Measurements from ENCODE around the gene C2CD2. TPM values are rescaled to one million over a fixed set of nuclear protein-coding genes. Genes with fewer than 3 reads are reported as not detected.

Gene C2CD2
- total RNA-seq, 1 donor from 2014 or later: 5.8 TPM

DNA sequence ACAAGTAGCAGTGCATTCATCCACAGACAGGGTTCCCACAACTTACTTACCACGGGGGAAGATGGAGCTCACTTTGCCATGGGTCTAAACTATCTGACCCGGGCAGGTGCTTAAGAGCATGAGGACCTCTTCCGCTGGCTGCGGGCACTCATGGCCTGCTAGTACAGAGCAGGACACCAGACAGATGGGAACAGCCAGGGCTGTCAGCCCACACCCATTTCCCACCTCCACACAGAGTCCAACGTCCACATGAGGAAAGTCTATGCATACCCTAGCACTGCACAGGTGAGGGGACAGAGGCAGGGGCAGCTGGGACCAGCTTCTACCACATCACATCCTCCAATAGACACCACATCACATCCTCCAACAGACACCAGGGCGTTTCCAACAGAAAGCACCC lies 38.9 kb downstream of the C2CD2 start:
- intact Hi-C loops (cut with micrococcal nuclease): no loop called here

DNA sequence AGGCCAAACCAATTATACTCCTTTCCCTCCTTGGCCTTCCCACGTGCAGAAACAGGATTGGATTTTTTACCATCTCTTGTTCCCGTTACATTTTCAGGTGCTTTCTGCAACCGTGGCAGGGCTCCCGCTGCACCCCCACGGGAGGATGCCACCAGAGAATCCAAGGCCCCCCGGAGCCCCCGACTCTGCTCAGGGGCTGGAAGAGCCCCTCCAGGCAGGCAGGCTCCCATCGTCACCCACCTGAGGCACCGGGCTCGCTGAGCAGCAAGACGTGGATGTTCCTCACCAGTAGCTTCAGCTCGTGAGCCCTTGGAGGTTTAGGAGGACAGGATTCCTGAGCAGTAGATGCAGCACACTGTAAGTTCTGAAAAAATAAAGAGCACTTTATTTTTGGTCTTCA lies 39.5 kb downstream of the C2CD2 start:
- intact Hi-C loops (cut with micrococcal nuclease): no loop called here

DNA sequence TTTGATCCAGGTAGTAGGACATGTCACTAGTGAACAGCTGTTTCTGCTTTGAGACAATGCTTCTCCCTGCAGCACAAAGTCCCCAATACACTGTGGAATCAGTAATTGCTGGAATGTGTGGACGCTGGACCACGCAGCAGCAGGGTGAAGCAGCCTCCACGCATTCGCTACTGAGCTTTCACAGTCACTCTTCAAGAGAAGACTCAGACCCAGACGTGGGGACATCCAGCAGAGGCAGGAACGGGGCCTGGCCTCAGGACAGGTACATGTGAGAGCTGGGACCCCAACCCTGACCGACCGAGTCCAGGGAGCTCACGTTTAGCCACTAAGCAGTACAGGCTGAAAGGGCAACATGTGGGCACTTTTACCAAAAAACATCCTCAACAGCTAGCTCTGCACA lies 40.6 kb downstream of the C2CD2 start:
- intact Hi-C loops (cut with micrococcal nuclease): no loop called here

DNA sequence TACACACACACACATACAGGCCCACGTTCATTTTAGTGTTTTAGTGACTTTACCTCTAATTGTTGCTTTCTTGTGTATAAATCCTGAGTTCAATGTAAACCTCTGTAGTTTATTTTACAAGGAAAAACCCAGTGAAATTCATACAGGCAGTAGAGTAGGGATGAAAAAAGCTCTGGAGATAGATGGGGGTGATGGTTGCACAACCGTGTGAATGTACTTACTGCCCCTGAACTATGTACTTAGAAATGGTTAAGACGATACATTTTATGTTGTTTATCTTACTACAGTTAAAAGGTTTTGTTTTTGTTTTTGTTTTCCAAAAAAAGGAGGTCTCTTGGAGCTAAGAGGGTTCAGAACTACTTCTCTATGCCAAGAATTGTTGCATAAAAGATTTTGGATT lies 45.0 kb downstream of the C2CD2 start:
- intact Hi-C loops (cut with micrococcal nuclease): no loop called here

DNA sequence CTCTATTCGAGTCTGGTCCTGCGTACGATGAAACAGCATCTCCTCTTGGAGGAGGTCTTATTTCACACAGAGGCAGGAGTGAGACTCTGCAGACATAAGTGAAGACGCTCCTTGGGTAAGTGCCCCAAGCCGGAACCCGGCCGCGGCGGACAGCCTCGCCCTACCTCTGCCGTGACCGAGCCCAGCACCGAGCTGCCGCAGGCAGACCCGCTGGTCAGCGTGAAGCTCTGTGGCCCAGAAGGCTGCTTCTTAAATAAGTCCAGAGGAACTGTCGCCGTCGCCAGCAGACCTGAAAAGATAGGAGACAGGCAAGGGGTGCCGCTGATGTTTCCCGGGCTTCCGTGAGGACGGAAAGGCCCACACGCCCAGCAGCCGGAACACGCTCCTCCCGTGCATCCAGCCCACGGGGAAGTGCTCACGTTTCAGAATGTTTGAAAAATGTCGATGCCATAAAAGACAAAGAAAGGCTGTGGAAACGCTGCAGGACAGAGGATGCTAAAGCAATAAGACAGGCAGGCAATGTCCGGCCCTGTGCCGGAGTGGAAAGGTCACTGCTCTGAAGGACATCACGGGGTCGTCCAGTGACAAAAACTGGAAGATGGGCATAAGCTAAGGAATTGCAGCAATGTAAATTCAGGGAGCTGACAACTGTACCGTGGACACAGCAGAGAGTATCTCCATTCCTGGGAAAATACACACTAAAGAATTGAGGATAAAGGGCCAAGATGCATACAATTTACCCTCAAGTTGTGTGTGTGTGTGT lies 46.1 kb downstream of the C2CD2 start:
- intact Hi-C loops (cut with micrococcal nuclease): no loop called here

DNA sequence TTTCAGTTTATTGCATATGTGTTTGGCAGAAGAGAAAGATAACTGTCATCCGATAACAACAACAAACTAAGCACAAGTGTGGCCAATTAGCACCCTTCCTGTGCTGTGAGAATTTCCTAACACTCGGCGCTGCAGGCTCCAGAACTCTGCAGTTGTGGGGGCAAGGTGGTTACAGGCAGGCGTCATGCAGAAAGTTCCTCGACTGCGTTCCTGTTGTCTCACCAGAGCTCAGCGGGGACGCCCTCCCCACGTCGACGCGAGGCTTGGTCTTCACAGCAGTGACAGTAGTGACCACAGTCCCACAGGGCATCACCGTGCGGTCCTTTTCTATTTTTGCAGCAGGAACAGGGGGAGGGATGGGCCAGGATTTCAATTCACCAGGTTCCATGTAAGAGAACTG lies 47.0 kb downstream of the C2CD2 start:
- intact Hi-C loops (cut with micrococcal nuclease): no loop called here

DNA sequence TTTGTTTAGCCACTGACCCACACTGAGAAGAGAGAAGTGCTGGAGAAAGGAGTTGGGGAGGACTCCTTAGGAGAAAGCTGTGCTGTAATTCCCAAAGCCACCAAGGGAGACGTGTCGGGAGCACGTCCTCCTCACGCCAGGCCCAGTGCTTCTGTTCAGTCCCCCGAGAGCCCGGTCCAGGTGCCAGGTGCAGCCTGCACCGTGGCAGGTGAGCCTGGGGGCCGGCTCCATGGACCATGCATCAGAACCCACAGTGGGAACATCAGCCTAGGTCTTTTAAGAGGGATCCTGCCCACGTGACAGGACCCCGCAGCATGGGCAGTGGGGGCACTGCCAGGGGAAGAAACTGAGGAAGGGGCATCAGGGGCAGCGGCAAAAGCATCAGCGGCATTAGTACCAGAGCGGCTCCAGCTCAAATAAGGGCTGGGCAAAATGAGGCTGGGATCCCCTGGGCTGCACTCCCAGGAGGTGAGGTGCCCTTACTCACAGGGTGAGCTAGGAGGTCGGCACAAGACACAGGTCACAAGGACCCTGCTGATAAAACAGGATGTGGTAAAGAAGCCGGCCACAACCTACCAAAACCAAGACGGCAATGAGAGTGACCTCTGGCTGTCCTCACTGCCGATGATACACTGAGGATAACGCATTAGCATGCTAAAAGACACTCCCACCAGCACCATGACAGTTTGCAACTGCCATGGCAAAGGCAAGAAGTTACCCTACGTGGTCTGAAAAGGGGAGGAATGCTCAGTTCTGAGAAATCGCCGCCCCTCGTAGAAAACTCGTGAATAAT lies 50.1 kb downstream of the C2CD2 start:
- intact Hi-C loops (cut with micrococcal nuclease): no loop called here

DNA sequence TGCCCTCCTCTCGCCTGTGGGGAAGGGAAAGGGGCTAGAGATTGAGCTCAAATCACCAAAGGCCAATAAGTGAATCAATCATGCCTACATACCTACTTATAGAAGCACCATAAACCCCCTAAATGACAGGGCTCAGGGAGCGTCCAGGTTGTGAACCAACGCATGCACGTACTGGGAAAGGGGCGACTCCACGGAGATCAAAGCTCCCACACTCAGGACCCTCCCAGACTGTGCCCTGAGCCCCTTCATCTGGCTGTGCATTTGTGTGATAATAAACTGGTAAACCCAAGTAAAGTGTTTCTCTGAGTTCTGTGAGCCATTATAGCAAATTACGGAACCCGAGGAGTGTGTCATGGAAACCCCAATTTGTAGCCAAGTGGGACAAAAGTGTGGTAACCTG lies 50.9 kb downstream of the C2CD2 start:
- intact Hi-C loops (cut with micrococcal nuclease): no loop called here

DNA sequence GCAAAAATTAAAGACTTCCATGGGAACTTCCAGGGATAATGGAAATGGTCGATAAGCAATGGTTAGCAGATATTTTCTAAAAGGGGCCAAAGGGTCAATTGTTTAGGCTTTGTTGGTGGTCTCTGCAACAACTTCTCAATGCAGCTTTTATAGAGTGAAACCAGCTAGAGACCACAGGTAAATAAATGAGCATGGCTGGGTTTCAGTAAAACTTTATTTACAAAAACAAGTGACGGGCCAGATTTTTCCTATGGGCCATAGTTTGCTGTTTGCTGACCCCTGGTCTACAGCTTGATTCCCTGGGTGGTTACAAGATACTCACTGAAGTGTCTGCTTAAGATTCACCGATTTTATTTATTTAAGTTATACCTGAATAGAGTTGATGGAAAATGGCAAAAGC lies 52.0 kb downstream of the C2CD2 start:
- intact Hi-C loops (cut with micrococcal nuclease): no loop called here

DNA sequence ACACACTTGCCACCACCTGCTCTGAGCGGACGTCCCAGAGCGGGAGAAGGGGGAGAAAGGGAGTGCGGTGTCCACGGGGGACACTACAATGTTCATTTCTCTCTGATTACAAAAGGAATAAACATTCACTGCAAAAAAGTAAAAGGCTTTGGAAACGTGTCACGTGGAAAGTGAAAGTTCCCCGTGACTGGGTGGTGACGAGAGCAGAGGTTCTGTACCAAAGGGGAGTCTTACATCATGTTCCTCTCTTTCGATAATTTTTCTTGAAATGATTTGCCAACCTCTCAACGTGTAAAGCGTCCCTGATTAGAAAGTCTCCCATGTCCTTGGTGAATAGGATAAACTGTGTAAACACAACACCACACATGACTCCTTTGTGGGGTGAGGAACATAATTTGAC lies 52.7 kb downstream of the C2CD2 start:
- intact Hi-C loops (cut with micrococcal nuclease): no loop called here

DNA sequence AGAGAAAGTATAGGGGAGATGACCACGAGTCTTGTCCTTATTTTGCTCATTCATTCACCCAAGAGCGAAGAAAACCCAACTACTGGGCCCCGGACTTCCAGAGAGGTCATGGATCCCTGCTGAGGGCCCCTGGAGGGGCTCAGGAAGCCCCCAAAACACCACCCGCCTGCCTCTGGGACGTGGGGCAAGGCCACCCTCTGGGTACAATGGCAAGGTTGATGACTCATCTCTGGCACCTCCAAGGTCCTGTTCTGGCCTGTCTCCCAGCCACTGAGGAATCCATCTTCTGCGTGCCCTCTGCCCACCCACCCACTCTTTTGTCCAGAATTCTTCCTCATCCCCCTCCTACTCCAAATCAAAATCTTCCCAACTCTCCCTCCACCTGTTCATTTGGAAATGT lies 53.4 kb downstream of the C2CD2 start:
- intact Hi-C loops (cut with micrococcal nuclease): no loop called here

DNA sequence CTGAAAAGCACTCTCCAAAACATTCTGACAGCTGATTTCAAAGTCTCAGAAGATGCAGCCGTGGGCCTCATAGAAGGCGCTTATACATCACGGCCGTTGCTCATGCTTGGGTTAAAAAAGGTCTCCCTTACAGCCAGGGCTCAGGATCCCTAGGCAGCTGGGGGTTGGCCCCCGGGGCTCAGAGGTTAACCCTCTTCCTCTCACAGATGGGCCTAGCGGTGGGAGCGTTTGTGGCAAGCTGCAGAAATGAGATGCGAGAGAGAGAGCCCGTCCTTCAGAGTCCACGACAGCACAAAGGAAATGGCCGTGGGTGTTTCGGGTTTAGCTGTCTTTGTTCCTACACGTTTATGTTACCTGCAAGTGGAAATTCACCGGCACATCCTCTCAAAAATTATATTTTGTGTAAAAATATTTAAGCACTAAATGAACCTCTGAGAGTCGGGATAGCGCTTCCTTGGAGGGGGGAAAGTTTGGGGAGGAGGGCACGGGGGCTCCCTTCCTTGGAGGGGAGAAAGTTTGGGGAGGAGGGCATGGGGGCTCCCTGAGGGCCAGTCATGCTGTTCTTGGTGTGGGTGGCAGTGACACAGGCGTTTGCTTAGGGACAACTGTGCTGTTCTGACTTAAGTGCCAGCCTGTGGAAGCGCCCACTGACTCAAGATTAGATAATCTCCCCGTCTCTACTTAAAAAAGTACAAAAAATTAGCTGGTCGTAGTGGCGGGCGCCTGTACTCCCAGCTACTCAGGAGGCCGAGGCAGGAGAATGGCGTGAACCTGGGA lies 54.2 kb downstream of the C2CD2 start:
- intact Hi-C loops (cut with micrococcal nuclease): no loop called here

DNA sequence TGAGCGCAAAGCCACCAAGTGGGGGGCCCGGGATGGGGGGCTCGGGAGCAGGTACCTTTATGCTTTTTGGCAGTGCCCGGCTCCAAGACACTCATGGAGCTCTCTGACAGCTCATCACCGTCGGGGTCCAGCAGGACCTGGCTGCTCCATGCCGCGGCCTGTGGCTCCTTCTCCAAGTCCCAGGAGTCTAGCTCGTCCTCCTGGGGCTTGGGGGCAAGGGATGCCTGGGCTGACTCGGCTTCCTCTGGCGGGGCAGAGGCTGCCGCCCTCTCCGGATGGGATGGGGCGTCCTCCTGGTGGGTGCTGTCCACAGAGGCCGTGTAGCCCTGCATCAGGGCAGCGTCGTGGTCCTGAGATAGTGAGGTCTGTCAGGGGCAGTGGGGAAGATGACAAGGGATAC lies 54.8 kb downstream of the C2CD2 start:
- intact Hi-C loops (cut with micrococcal nuclease): no loop called here

DNA sequence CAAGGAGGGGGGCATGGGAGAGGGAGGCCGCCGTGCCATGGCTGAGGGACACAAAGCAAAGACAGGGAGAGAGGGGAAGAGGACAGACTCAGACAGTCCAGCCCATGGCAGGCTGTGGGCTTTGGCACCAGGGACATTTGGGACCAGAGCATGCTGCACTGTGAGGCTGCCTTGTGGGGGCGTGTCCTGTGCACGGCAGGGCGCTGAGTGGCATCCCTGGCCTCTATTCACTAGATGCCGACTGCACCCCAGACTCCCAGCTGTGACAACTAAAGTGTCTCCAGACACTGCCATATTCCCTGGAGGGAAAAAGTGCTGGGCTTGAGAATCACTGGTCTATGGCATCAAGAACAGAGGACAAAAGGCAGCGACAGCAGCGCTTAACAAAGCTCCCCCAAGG lies 56.1 kb downstream of the C2CD2 start:
- intact Hi-C loops (cut with micrococcal nuclease): no loop called here

DNA sequence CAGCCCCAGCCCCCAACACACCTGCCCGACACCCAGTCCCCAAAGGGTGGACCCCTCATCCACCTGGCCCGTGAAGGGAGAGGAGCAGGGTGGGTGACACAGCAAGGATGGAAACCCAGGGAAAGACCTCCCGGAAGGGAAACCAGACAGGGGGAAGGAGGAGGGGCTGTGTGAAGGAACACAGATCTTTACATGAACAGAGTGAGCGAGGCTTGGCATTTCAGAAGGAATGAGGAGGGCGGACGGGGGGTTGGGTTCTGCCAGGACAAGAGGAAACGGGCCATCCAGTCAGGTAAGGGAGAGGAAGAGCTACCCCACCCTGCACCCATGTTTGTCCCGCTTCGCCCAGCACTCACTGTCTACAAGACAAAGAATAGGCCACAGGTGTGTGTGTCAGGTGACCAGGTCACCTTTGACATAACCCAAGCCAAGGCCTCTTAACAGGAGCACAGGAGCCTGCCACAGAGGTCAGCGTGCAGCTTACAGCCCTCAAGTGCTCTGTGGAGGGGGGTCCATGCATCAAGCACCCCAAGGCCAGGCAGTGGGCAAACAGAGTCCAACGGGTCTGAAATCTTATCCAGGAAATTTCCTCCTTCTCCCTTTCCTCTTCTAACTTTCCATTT lies 56.7 kb downstream of the C2CD2 start:
- intact Hi-C loops (cut with micrococcal nuclease): no loop called here

DNA sequence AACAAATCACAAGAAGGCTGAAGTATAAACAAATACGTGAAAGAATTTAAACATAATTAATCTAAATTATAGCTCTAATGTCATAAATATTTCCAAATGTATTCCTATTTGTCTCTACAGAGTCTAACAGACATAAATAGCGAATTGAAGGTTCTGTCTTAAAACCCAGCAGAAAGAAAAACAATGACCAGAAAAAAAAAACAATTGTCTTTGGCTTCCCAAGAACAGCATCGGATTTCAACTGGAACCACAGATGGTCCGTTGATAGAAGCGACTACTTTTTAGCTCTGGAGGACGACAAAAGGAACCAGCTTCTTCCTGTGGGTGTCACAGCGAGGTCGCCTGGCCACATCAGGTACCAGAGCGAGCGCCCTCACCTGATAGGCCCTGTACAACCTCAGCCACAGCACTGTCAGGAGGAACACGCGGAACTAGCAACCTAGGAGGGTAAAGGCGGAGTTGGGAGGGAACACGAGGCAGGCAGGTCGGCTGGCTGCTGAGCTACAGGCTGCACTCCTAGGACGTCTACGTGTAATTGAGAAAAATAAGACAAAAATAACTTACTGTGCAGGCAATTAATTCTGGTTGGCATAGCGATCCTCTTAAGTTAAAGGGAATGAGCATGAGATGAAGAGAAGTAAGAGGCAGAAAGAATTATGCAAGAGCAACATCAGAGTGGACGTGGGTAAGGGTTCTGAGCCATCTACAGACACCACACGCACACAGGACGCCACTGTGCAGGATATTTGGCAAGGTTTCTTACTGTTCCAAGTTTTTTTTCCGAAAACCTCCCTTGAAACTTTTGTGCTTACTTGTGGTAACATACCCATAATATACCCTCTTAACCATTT lies 58.0 kb downstream of the C2CD2 start:
- intact Hi-C loops (cut with micrococcal nuclease): no loop called here

DNA sequence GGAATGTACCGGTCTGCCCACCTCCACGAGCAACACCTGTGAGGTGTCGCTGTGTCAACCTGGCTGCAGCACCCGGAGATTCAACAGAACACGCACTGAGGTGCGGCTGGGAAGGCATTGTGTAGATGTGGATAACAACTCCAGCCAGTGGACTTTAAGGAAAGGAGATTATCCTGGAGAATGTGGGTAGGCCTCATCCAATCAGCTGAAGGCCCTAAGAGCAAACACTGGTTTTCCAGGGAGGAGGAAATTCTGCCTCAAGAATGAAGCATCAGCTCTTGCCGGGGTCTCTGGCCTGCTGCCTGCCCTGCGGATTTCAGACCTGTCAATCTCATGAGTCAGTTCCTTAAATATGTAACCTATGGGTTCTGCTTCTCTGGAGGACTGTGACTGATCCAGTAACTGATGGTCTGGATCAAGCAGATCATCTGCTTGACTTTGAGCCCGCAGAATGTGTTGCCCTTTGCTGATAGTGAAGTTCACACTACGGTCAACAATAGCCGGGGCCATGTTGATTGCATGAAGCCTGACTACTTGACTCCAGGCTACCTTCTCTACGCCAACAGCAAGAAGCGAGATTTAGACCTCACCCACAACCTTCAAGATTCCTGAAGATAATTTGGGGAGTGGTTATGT lies 58.8 kb downstream of the C2CD2 start:
- intact Hi-C loops (cut with micrococcal nuclease): no loop called here

DNA sequence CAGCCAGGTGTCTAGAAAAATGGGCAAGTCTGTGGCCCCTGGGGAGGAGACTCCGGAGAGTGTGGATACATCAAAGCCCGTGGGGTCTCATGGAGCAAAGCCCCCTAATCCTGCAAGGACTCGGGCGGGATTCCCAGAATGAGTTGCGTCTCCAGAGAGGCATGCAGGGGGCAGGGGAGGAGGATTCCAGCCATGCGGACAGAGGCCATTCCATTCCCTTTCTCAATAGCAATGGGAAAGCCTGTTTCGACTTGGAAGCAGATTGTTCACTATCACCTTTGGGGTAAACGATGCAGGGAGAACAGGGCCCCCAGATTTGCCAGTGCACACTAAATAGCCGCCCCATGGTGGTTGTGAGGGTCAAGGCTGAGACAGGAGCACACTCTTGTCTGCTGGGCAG lies 59.3 kb downstream of the C2CD2 start:
- intact Hi-C loops (cut with micrococcal nuclease): no loop called here

DNA sequence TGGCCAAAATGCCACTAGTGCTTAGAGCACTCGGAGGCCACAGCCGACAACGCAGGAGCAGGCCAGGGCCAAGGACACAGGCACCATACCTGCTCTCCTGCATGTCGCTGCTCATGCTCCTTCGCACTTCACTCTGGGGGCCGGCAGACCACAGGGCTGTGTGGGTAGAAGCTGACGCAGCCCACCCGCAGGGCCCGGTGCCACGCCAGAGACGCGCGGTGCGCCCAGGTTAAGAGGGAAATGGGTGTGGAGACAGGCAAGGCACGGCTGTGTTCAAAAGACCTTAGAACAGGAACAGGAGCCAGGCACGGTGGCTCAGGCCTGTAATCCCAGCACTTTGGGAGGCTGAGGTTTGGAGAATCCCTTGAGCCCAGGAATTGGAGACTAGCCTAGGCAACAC lies 61.1 kb downstream of the C2CD2 start:
- intact Hi-C loops (cut with micrococcal nuclease): no loop called here

DNA sequence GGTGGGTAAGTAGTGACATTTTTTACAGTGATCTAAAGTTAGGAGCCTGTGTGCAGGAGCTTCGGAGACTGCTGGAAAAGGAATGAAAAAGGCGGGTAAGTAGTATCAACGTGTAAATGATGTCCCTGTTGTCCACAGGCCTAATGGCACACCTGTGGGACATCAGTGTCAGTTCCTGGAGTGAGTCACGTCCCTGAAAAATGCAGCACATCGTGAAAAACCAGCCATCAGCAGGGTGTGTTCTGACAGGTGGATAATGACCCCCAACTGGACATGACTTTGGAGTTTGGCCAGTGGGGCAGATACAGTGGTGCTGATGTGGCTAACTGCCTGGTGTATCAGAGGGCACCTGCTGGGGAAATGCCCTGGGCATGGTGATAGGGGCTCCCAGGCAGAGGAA lies 62.7 kb downstream of the C2CD2 start:
- intact Hi-C loops (cut with micrococcal nuclease): no loop called here

Measured in T-helper 1 cell treated with Interleukin-12 subunit alpha and Interleukin-12 subunit beta and Interleukin-4 antibody, amounts not matched to agents 30 ng/mL and 1 ng/mL, for 36 hours (primary cell).